Activated naive CD8-positive, alpha-beta T cell treated with anti-CD3 and anti-CD28 coated beads, Interleukin-2, amount 10 ng/mL, durations not matched to agents 7 days and 5 days (primary cell): ENCODE measurements around the gene PTPRM. TPM values are rescaled to one million over a fixed set of nuclear protein-coding genes. Genes with fewer than 3 reads are reported as not detected.

Source experiments
- ATAC-seq: fragments of 150-1000 bp; cut with Tn5 transposase; one replicate; pipeline ENCODE4 v1.10.0; 2021; ENCODE audit warnings: low read depth, moderate library complexity
- POLR2A ChIA-PET: fragments of 350-600 bp; sonication (Branson Sonifier 250); formaldehyde crosslinking; loops from one replicate; lab custom pipeline; 2021; ENCODE audit warnings: antibody characterized with exemption; lab: Charles Lee
- DNase-seq: peaks from one replicate; pipeline ENCODE4 v3.0.0; 2021
- H3K27ac Mint-ChIP-seq: one replicate; pipeline ENCODE4 v1.8.0; 2022; ENCODE audit warnings: mild to moderate bottlenecking, mixed read lengths
- H3K27me3 Mint-ChIP-seq: one replicate; pipeline ENCODE4 v1.8.0; 2022; ENCODE audit warnings: mild to moderate bottlenecking, moderate library complexity, mixed read lengths
- H3K36me3 Mint-ChIP-seq: one replicate; pipeline ENCODE4 v1.8.0; 2021; ENCODE audit warnings: mild to moderate bottlenecking, mixed read lengths
- H3K4me1 Mint-ChIP-seq: one replicate; pipeline ENCODE4 v1.8.0; 2021; ENCODE audit warnings: mixed read lengths
- H3K4me3 Mint-ChIP-seq: one replicate; pipeline ENCODE4 v1.8.0; 2022; ENCODE audit warnings: mild to moderate bottlenecking, moderate library complexity, mixed read lengths
- H3K9me3 Mint-ChIP-seq: one replicate; pipeline ENCODE4 v1.8.0; 2021; ENCODE audit warnings: mixed read lengths
- total RNA-seq, 2 experiments: library from RNA; stranded (reverse); gene quantifications; one replicate each; pipeline ENCODE4 v1.2.3, GENCODE V29; 2021

Gene PTPRM
- total RNA-seq, 2 experiments from 2014 or later: 6.5 to 6.6 TPM

DNA sequence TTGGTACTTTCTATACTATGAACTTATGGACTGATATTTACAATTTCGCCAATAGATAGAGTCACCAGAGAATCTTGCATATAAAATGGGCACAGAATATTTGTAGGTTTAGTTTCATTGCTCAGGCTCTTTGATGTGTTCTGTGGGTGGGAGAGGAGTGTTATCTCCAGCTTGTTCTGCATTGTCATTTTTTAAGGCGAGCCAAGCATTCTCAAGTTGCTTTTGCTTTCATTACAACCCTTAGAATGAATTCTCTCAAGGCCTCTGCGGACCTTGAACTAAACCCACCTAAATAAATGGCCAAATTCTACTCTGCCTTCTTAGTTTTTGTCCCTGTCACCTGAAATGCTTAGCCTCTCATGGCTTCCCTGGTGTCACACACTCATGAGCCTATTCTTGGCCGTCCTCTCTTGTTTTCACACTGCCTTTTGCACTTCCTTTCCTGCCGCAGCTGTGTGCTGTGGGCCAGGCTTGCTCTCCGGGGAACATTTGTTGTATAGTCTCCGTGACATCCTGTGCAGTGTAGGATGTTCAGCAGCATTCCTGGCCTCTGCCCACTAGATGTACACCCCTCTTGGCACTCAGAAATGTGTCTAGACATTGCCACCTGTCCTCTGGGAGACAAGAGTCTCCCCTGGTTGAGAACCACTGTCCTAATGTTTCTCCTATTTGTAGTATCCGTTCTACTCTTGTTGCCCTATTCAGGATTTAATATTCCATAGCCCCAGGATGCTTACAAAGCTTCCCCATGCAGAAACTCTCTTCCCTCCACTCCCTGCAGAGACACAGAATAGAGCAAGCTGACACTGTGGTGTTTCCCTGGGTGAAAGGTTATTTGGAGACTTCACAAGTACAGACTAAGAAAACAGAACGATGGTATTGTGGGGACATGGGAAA lies 255.6 kb downstream of the PTPRM start:
- DNase-seq (no peak), ATAC-seq (no peak)
- H3K4me1 Mint-ChIP-seq: no peaks in the 10 kb centered on the region
- H3K4me3 Mint-ChIP-seq: no peak overlapping the region
- no peaks in the 10 kb centered on the region for H3K36me3 Mint-ChIP-seq
- H3K9me3 Mint-ChIP-seq: peaks cover 2% of the 10 kb centered on the region
- no peaks in the 10 kb centered on the region for H3K27me3 Mint-ChIP-seq
- POLR2A ChIA-PET: no interaction called here
- H3K27ac Mint-ChIP-seq: no peak overlapping the region

DNA sequence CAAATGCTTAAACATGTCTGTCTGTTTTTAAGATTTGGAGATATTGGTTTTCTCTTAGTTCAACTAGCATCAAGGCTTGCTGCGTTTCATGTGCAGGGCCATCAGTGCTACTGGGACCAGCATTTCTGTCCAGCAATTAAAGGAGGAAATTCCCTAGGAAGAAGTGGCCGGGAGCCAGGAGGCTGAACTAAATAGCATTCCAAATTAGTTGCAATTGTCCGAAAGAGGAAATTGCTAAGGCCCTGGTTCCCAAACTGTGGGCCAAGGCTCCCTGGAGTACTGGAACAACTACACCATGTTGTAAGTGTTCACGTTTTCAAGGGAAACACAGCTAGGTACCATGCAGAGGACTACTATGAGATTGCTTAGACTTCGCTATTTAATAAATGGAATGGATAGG lies 257.9 kb downstream of the PTPRM start:
- Mint-ChIP-seq H3K36me3 (no peaks in the 10 kb centered on the region), H3K4me3 (no peak overlapping the region), H3K4me1 (no peaks in the 10 kb centered on the region), H3K27me3 (no peaks in the 10 kb centered on the region), H3K27ac (no peak overlapping the region), H3K9me3 (no peaks in the 10 kb centered on the region)
- DNase-seq (no peak), ATAC-seq (no peak)
- POLR2A ChIA-PET: no interaction called here

GRCh38 chr18:7830468-7830867 lies 263.4 kb downstream of the PTPRM start:
- POLR2A ChIA-PET: no interaction called here
- no peaks in the 10 kb centered on the region for H3K4me1 Mint-ChIP-seq
- H3K27me3 Mint-ChIP-seq: no peaks in the 10 kb centered on the region
- no peak overlapping the region for H3K27ac Mint-ChIP-seq
- no peaks in the 10 kb centered on the region for H3K36me3 Mint-ChIP-seq
- no peak overlapping the region for H3K4me3 Mint-ChIP-seq
- ATAC-seq: no peak
- no peak for DNase-seq
- H3K9me3 Mint-ChIP-seq: peaks cover 2% of the 10 kb centered on the region

DNA sequence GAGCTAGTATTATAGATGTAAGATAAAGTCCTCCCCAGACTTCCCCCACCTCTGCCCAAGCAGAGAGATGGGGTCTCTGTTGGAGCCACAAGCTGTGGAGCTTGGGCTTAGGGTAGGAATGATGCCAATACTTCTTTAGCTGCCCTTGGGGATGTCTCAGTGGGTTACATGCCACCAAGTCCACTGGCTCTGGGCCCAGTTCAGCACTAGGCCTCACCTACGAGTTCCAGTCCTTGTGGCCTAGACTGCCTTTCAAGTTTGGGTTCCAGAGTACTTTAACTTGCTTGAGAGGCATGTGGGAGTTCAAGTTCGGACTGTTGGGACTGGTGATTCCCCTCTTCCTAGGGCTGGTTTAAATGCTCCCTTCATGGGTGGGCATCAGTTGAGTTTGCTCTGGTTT lies 272.4 kb downstream of the PTPRM start:
- POLR2A ChIA-PET: no interaction called here
- H3K27me3 Mint-ChIP-seq: no peaks in the 10 kb centered on the region
- ATAC-seq (no peak), DNase-seq (no peak)
- peaks cover 7% of the 10 kb centered on the region for H3K9me3 Mint-ChIP-seq
- no peak overlapping the region for H3K27ac Mint-ChIP-seq
- peaks cover 1% of the 10 kb centered on the region for H3K36me3 Mint-ChIP-seq
- H3K4me3 Mint-ChIP-seq: no peak overlapping the region
- H3K4me1 Mint-ChIP-seq: no peaks in the 10 kb centered on the region

GRCh38 chr18:7840411-7840810 lies 273.3 kb downstream of the PTPRM start:
- no peak for DNase-seq
- Mint-ChIP-seq H3K27me3 (no peaks in the 10 kb centered on the region), H3K4me3 (no peak overlapping the region), H3K36me3 (peaks cover 1% of the 10 kb centered on the region), H3K9me3 (peaks cover 7% of the 10 kb centered on the region), H3K4me1 (no peaks in the 10 kb centered on the region), H3K27ac (no peak overlapping the region)
- POLR2A ChIA-PET: no interaction called here
- no peak for ATAC-seq

DNA sequence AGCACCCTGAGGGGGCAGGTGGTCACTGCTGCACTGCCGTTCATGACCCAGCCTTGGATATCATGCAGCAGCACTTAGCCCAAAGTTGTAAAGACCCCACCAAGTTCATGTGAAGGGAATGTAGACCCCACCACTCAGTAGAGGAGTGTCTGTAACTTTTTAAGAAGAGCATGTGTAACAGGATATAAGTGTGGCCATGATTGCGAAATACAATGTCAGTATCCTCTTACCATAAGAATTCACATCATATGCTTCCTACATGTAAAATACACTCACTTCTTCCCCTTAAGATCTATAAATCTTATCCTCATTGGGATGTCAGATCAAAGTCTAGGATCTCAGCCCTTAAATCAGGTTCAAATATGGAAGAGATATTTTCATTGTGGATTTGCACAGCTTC lies 276.9 kb downstream of the PTPRM start:
- no peaks in the 10 kb centered on the region for H3K9me3 Mint-ChIP-seq
- ATAC-seq (no peak), DNase-seq (no peak)
- no peak overlapping the region for H3K27ac Mint-ChIP-seq
- H3K4me1 Mint-ChIP-seq: no peaks in the 10 kb centered on the region
- H3K27me3 Mint-ChIP-seq: no peaks in the 10 kb centered on the region
- H3K36me3 Mint-ChIP-seq: no peaks in the 10 kb centered on the region
- POLR2A ChIA-PET: no interaction called here
- H3K4me3 Mint-ChIP-seq: no peak overlapping the region

- H3K9me3 Mint-ChIP-seq: no peaks in the 10 kb centered on the region
- H3K4me3 Mint-ChIP-seq: no peak overlapping the region
- no peaks in the 10 kb centered on the region for H3K4me1 Mint-ChIP-seq
- no peaks in the 10 kb centered on the region for H3K36me3 Mint-ChIP-seq
- no peaks in the 10 kb centered on the region for H3K27me3 Mint-ChIP-seq
- no peak for ATAC-seq
- POLR2A ChIA-PET: no interaction called here
- DNase-seq: no peak
- H3K27ac Mint-ChIP-seq: no peak overlapping the region
These were observed 277.3 kb downstream of the PTPRM start for GRCh38 chr18:7844418-7844817.

GRCh38 chr18:7846335-7846734 lies 279.2 kb downstream of the PTPRM start:
- no peak overlapping the region for H3K27ac Mint-ChIP-seq
- peaks cover 1% of the 10 kb centered on the region for H3K27me3 Mint-ChIP-seq
- H3K4me3 Mint-ChIP-seq: no peak overlapping the region
- DNase-seq: no peak
- no peaks in the 10 kb centered on the region for H3K36me3 Mint-ChIP-seq
- POLR2A ChIA-PET: no interaction called here
- no peak for ATAC-seq
- H3K9me3 Mint-ChIP-seq: no peaks in the 10 kb centered on the region
- H3K4me1 Mint-ChIP-seq: no peaks in the 10 kb centered on the region

DNA sequence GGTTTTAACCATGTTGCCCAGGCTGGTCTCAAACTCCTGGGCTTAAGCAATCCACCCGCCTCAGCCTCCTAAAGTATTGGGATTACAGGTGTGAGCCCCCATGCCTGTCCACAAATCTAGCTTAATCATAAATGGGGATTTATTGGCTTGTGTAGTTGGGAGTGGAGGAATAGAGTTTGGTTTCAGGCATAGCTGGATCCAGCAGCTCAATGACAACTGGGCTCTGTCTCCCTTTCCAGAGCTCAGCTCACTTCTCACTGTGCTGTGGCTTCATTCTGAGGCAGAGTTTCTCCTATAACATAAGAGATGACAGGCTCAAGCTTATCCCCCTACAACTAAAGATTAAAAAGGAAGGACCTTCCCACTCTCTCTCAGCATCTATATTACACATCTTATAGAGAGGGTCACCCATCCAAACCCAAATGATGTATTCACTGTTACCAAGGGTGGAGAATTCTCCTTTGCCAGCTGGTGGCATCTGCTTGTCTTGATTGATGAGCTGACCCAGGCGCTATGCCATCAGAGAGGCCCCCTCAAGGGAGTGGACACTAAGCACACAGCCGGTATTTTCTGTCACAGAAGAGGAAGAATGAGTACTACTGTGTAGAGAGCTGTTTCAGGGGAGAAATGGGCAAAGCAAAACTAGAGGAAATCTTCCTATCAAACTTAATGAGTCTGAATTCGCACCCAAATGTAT lies 280.4 kb downstream of the PTPRM start:
- no peak for ATAC-seq
- POLR2A ChIA-PET: no interaction called here
- Mint-ChIP-seq H3K4me3 (no peak overlapping the region), H3K4me1 (no peaks in the 10 kb centered on the region), H3K9me3 (no peaks in the 10 kb centered on the region), H3K27me3 (peaks cover 1% of the 10 kb centered on the region), H3K27ac (no peak overlapping the region), H3K36me3 (no peaks in the 10 kb centered on the region)
- no peak for DNase-seq

DNA sequence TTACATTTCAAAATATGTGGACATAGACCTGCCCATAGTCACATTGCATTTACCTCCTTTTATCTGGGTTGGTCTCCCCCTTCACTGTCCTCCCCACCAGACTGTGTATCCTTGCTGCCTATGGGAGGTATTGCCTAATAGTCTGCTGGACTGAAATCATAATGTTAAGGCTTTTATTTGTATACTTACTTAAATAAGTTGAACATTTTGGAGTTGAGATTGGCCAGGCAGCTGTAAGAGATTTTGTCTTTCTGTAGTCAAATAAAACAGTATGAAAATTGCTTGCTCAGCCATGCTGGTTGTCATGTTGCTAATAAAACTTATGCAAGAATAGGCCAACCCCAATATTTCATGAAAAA lies 280.9 kb downstream of the PTPRM start:
- Mint-ChIP-seq H3K36me3 (no peaks in the 10 kb centered on the region), H3K27ac (no peak overlapping the region), H3K4me1 (no peaks in the 10 kb centered on the region), H3K9me3 (no peaks in the 10 kb centered on the region), H3K27me3 (peaks cover 1% of the 10 kb centered on the region), H3K4me3 (no peak overlapping the region)
- ATAC-seq (no peak), DNase-seq (no peak)
- POLR2A ChIA-PET: no interaction called here

GRCh38 chr18:7850446-7850845 lies 283.3 kb downstream of the PTPRM start:
- no peak for DNase-seq
- H3K36me3 Mint-ChIP-seq: no peaks in the 10 kb centered on the region
- no peaks in the 10 kb centered on the region for H3K4me1 Mint-ChIP-seq
- no peaks in the 10 kb centered on the region for H3K9me3 Mint-ChIP-seq
- H3K27me3 Mint-ChIP-seq: peaks cover 1% of the 10 kb centered on the region
- no peak overlapping the region for H3K4me3 Mint-ChIP-seq
- ATAC-seq: no peak
- POLR2A ChIA-PET: no interaction called here
- H3K27ac Mint-ChIP-seq: no peak overlapping the region

- ATAC-seq (no peak), DNase-seq (no peak)
- no peak overlapping the region for H3K27ac Mint-ChIP-seq
- H3K4me1 Mint-ChIP-seq: no peaks in the 10 kb centered on the region
- H3K36me3 Mint-ChIP-seq: no peaks in the 10 kb centered on the region
- no peaks in the 10 kb centered on the region for H3K9me3 Mint-ChIP-seq
- POLR2A ChIA-PET: no interaction called here
- H3K4me3 Mint-ChIP-seq: no peak overlapping the region
- peaks cover under 1% of the 10 kb centered on the region for H3K27me3 Mint-ChIP-seq
These were observed 287.9 kb downstream of the PTPRM start for GRCh38 chr18:7855028-7855427.

- POLR2A ChIA-PET: no interaction called here
- Mint-ChIP-seq H3K27ac (no peak overlapping the region), H3K27me3 (no peaks in the 10 kb centered on the region), H3K36me3 (no peaks in the 10 kb centered on the region), H3K4me1 (no peaks in the 10 kb centered on the region), H3K4me3 (no peak overlapping the region), H3K9me3 (no peaks in the 10 kb centered on the region)
- DNase-seq: no peak
- ATAC-seq: no peak
These were observed 288.6 kb downstream of the PTPRM start for GRCh38 chr18:7855671-7856070.

DNA sequence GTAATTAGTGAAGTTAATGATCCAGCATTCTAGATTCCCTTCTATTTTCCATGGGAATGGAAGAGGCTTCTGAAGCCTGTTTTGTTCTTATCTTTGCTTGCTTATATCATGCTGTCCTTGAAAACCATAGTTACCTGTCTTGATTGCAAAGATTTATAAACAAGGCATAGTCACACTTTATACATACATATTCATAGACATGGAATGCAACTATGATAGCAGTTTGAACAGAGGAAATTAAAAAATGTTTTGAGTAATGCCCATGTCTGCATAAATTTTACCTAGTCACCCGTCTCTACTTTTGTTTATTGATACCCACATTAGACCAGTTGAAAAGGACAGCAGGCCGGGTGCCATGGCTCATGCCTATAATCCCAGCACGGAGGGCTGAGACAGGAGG lies 289.0 kb downstream of the PTPRM start:
- POLR2A ChIA-PET: no interaction called here
- Mint-ChIP-seq H3K4me3 (no peak overlapping the region), H3K4me1 (no peaks in the 10 kb centered on the region), H3K9me3 (no peaks in the 10 kb centered on the region), H3K36me3 (no peaks in the 10 kb centered on the region), H3K27me3 (no peaks in the 10 kb centered on the region), H3K27ac (no peak overlapping the region)
- DNase-seq: no peak
- ATAC-seq: no peak
